ACHN (cell line): ENCODE measurements around the gene PIWIL4.
"Not testable (repeated sequence)": the region's sequence is repeated elsewhere in the genome, so short reads cannot be mapped to it uniquely, and the experiment has no call there.

Source experiments
- DNase-seq: peaks from one replicate; pipeline ENCODE4 v3.0.0-alpha.2; 2015
- in situ Hi-C: cut with HindIII; loops from 2 replicates; pipeline ENCODE4 v1.10.0; 2017; ENCODE audit warnings: low sequenced_read_pairs, low pct_ligation_motif_present, low pct_unique_long_range_greater_than_20kb

Gene PIWIL4

GRCh38 chr11:94545264-94546161 is 21.7 kb upstream of the PIWIL4 start:
- DNase-seq: no peak
- in situ Hi-C loops: no loop called here

- in situ Hi-C loops: no loop called here
- DNase-seq: no peak
These were observed 21.1 kb upstream of the PIWIL4 start for GRCh38 chr11:94546162-94546470.

- no peak for DNase-seq
- in situ Hi-C loops: no loop called here
These were observed 20.3 kb upstream of the PIWIL4 start for GRCh38 chr11:94546886-94547285.

GRCh38 chr11:94549146-94549545 is 18.0 kb upstream of the PIWIL4 start:
- in situ Hi-C loops: no loop called here

GRCh38 chr11:94550513-94550912 is 16.7 kb upstream of the PIWIL4 start:
- in situ Hi-C loops: no loop called here
- no peak for DNase-seq

More at GRCh38 chr11:94549146-94549545, 18.0 kb upstream of the PIWIL4 start:
- DNase-seq: no peak

- no peak for DNase-seq
These were observed 13.2 kb upstream of the PIWIL4 start for GRCh38 chr11:94553938-94554337.

GRCh38 chr11:94555752-94556329 is 11.3 kb upstream of the PIWIL4 start:
- in situ Hi-C loops, DNase-seq: not testable (repeated sequence)

More at GRCh38 chr11:94553938-94554337, 13.2 kb upstream of the PIWIL4 start:
- in situ Hi-C loops: no loop called here

GRCh38 chr11:94557421-94557820 is 9.7 kb upstream of the PIWIL4 start:
- in situ Hi-C loops: no loop called here
- DNase-seq: no peak

- no peak for DNase-seq
- in situ Hi-C loops: no loop called here
These were observed 9.2 kb upstream of the PIWIL4 start for GRCh38 chr11:94557992-94558391.

GRCh38 chr11:94558468-94558867 is 8.7 kb upstream of the PIWIL4 start:
- no peak for DNase-seq
- in situ Hi-C loops: no loop called here

GRCh38 chr11:94558932-94559331 is 8.2 kb upstream of the PIWIL4 start:
- DNase-seq: no peak

GRCh38 chr11:94559361-94559760 is 7.8 kb upstream of the PIWIL4 start:
- in situ Hi-C loops: no loop called here
- no peak for DNase-seq

More at GRCh38 chr11:94558932-94559331, 8.2 kb upstream of the PIWIL4 start:
- in situ Hi-C loops: no loop called here

GRCh38 chr11:94560834-94561233 is 6.3 kb upstream of the PIWIL4 start:
- DNase-seq: no peak
- in situ Hi-C loops: no loop called here

- in situ Hi-C loops: no loop called here
These were observed 3.9 kb upstream of the PIWIL4 start for GRCh38 chr11:94563176-94563847.

GRCh38 chr11:94563848-94564467 is 3.2 kb upstream of the PIWIL4 start:
- DNase-seq: no peak
- in situ Hi-C loops: no loop called here

More at GRCh38 chr11:94563176-94563847, 3.9 kb upstream of the PIWIL4 start:
- peak; percentile 39 for DNase-seq

GRCh38 chr11:94568200-94568599 is 1.0 kb downstream of the PIWIL4 start:
- DNase-seq: no peak
- in situ Hi-C loops: no loop called here

GRCh38 chr11:94568717-94569116 is 1.5 kb downstream of the PIWIL4 start:
- in situ Hi-C loops: no loop called here
- DNase-seq: no peak

GRCh38 chr11:94572975-94573374 is 5.8 kb downstream of the PIWIL4 start:
- in situ Hi-C loops, DNase-seq: not testable (repeated sequence)
